Endothelial cell of umbilical vein (primary cell): Measurements from ENCODE around the gene FAM200A. TPM values are rescaled to one million over a fixed set of nuclear protein-coding genes. Genes with fewer than 3 reads are reported as not detected.
A peak's percentile ranks its signal among the peaks of the same experiment; 100 is the strongest.

ENCODE experiments used
- BruUV-seq: library from RNA; stranded (reverse); fragments of 400-500 nt; replicated peaks from 2 replicates; lab custom pipeline; 2021; lab: Mats Ljungman, UMichigan
- CTCF ChIA-PET: fragments of 300-600, 350-600 bp; sonication (Branson Sonifier 250); formaldehyde crosslinking; loops from one replicate; lab custom pipeline; 2021; ENCODE audit warnings: antibody characterized with exemption, inconsistent platforms; lab: Charles Lee
- POLR2A ChIA-PET: fragments of 300-600, 350-600 bp; sonication (Branson Sonifier 250); formaldehyde crosslinking; loops from one replicate; lab custom pipeline; 2021; ENCODE audit warnings: antibody characterized with exemption, inconsistent platforms; lab: Charles Lee
- DNase-seq: peaks from one replicate; pipeline ENCODE4 v3.0.0-alpha.2; 2011; ENCODE audit warnings: low read depth, low spot score
- FAIRE-seq: peaks from 2 replicates; lab custom pipeline; 2011; peaks lifted over from hg19 to GRCh38; lab: Jason Lieb, UNC
- H2AFZ ChIP-seq: 2 replicates; pipeline ENCODE4 v1.6.0; 2012; ENCODE audit warnings: low read depth, low read length, control low read depth, inconsistent platforms
- H3K27ac ChIP-seq: 2 replicates; pipeline ENCODE4 v1.5.1; 2011; ENCODE audit warnings: low read depth, mild to moderate bottlenecking, control low read depth, low read length, moderate library complexity; ENCODE audit not compliant: insufficient read depth
- H3K27me3 ChIP-seq, 2 experiments: 2 replicates each; pipeline versions ENCODE4 v1.6.0 to v1.6.1; 2011; ENCODE audit warnings: low read length in 2 of 2, mixed read lengths in 1 of 2; ENCODE audit not compliant: control insufficient read depth in 2 of 2, insufficient read depth in 2 of 2
- H3K36me3 ChIP-seq, 2 experiments: 2 replicates in 1 of 2; 3 replicates in 1 of 2; pipeline ENCODE4 v1.5.1; 2011; ENCODE audit warnings: low read length in 2 of 2, mild to moderate bottlenecking in 1 of 2, moderate library complexity in 1 of 2; ENCODE audit not compliant: control insufficient read depth in 2 of 2, insufficient read depth in 2 of 2; ENCODE audit errors: extremely low read depth in 1 of 2
- H3K4me1 ChIP-seq: 3 replicates; pipeline ENCODE4 v1.5.1; 2011; ENCODE audit warnings: mild to moderate bottlenecking, low read length; ENCODE audit not compliant: control insufficient read depth, insufficient read depth; ENCODE audit errors: extremely low read depth
- H3K4me2 ChIP-seq: 2 replicates; pipeline ENCODE4 v1.6.1; 2011; ENCODE audit warnings: low read length, control low read depth, mixed read lengths; ENCODE audit not compliant: insufficient read depth
- H3K4me3 ChIP-seq, 3 experiments: fragments of 200-600 bp in 1 of 3; sonication (generic), shearing (Covaris generic) in 1 of 3; replicated peaks in 1 of 3; 2 replicates each; pipeline ENCODE4 v1.5.1; 2011 to 2016; ENCODE audit warnings: control low read depth in 3 of 3, low read length in 3 of 3, mild to moderate bottlenecking in 2 of 3, inconsistent platforms in 1 of 3, low read depth in 1 of 3, moderate library complexity in 1 of 3; ENCODE audit not compliant: insufficient read depth in 1 of 3
- H3K79me2 ChIP-seq: 2 replicates; pipeline ENCODE4 v1.6.0; 2012; ENCODE audit warnings: low read length, inconsistent platforms; ENCODE audit not compliant: control insufficient read depth, insufficient read depth
- H3K9ac ChIP-seq: replicated peaks from 2 replicates; pipeline ENCODE3; 2011; ENCODE audit warnings: low read length, control low read depth; ENCODE audit not compliant: insufficient read depth; ENCODE audit errors: extremely low read depth
- H3K9me1 ChIP-seq: replicated peaks from 3 replicates; pipeline ENCODE4 v1.6.0; 2011; ENCODE audit warnings: mild to moderate bottlenecking, low read length; ENCODE audit not compliant: control insufficient read depth, insufficient read depth; ENCODE audit errors: extremely low read depth
- H3K9me3 ChIP-seq: replicated peaks from 2 replicates; pipeline ENCODE4 v1.5.1; 2012; ENCODE audit warnings: low read length, inconsistent platforms; ENCODE audit not compliant: control insufficient read depth, insufficient read depth
- H4K20me1 ChIP-seq: replicated peaks from 2 replicates; pipeline ENCODE3; 2011; ENCODE audit warnings: mild to moderate bottlenecking, low read length; ENCODE audit not compliant: control insufficient read depth, insufficient read depth; ENCODE audit errors: extremely low read depth
- EZH2 ChIP-seq: IDR thresholded peaks from 2 replicates; pipeline ENCODE4 v1.6.1; 2012; ENCODE audit warnings: borderline replicate concordance, low read depth, mild to moderate bottlenecking, moderate library complexity, low read length, inconsistent platforms; ENCODE audit not compliant: severe bottlenecking
- FOS ChIP-seq: IDR thresholded peaks from 2 replicates; pipeline ENCODE4 v1.6.1; 2011; ENCODE audit warnings: mild to moderate bottlenecking, low read length, moderate library complexity, borderline replicate concordance; ENCODE audit not compliant: insufficient read depth
- GATA2 ChIP-seq: IDR thresholded peaks from 2 replicates; pipeline ENCODE4 v1.7.0; 2011; ENCODE audit warnings: low read depth, mild to moderate bottlenecking, moderate library complexity, mixed read lengths, low read length; ENCODE audit not compliant: insufficient read length, insufficient read depth
- JUN ChIP-seq: IDR thresholded peaks from 2 replicates; pipeline ENCODE4 v1.6.1; 2011; ENCODE audit warnings: borderline replicate concordance, low read depth; ENCODE audit not compliant: insufficient read length, insufficient read depth
- MYC ChIP-seq: IDR thresholded peaks from one replicate; pipeline ENCODE4 v1.6.1; 2011; ENCODE audit warnings: mild to moderate bottlenecking, low read depth, low read length
- POLR2A ChIP-seq: IDR thresholded peaks from 2 replicates; pipeline ENCODE4 v1.6.1; 2012; ENCODE audit warnings: low read depth, mild to moderate bottlenecking, control low read depth, low read length
- POLR2AphosphoS5 ChIP-seq: IDR thresholded peaks from 2 replicates; pipeline ENCODE4 v1.6.1; 2012; ENCODE audit warnings: low read depth, mild to moderate bottlenecking, control low read depth, low read length, moderate library complexity; ENCODE audit not compliant: insufficient read depth
- dilution Hi-C: fragments of 300-500 bp; cut with MboI; formaldehyde crosslinking; loops from one replicate; pipeline ENCODE4 v1.15.0; 2019; ENCODE audit warnings: low sequenced_read_pairs; ENCODE audit not compliant: extremely low pct_ligation_motif_present
- intact Hi-C: fragments of 100-400 bp; cut with micrococcal nuclease; formaldehyde crosslinking; loops from one replicate; pipeline ENCODE4 v1.10.0; 2022
- polyA plus RNA-seq, 4 experiments: library from polyadenylated mRNA; depleted of rRNA in 3 of 4; stranded (reverse) in 3 of 4; unstranded in 1 of 4; fragments of >200 nt; gene quantifications; 2 replicates each; pipeline versions ENCODE4 v1.2.1 to v1.2.3, GENCODE V29; 2011 to 2012; ENCODE audit warnings: missing spikeins in 1 of 4
- total RNA-seq: library from RNA; stranded (reverse); gene quantifications from 2 replicates; pipeline ENCODE4 v1.2.3, GENCODE V29; 2021
- TF ChIP-seq, protein P1 (sequence below), 2 donors: IDR thresholded peaks; 1 replicate in 1 of 2; 2 replicates in 1 of 2; pipeline ENCODE4 v1.5.1; 2011; ENCODE audit warnings: low read length in 2 of 2, mild to moderate bottlenecking in 2 of 2, moderate library complexity in 2 of 2, control low read depth in 1 of 2, inconsistent platforms in 1 of 2, low read depth in 1 of 2; ENCODE audit not compliant: insufficient read depth in 1 of 2; ENCODE audit errors: extremely low read depth in 1 of 2
- TF ChIP-seq, protein P2 (sequence below): IDR thresholded peaks from 2 replicates; pipeline ENCODE4 v1.6.1; 2011; ENCODE audit not compliant: insufficient read depth, insufficient read length

FAM200A gene
- total and polyA plus RNA-seq, 2 donors (not counting 3 experiments of a cell fraction or from before 2014, with no cell fraction given) = 2.1 to 3.6 TPM

DNA sequence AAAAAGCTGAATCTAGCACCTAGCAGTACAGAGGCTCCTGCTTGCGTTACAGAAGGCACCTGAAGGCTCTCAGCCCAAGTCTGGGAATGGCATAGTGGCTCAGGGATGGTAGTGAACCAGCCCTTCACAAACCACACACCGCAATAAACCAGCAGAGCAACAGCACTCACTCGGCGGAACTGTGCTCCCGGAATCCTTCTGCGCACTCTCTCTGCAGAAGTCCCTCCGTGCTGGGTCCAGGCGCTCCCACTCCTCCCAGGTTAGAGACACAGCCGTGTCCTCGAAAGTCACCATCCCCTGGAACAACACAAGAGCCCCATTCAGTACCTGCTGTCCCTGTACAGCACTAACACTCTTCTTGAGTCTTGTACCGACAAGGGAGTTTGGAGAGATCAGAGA is 53.4 kb downstream of the FAM200A start:
- Histone ChIP-seq H2AFZ (no peak overlapping the region), H4K20me1 (no peaks in the 10 kb centered on the region), H3K4me2 (peak overlapping the region; percentile 77), H3K4me1 (peaks cover 16% of the 10 kb centered on the region), H3K27ac (no peak overlapping the region), H3K9me3 (peaks cover 5% of the 10 kb centered on the region), H3K79me2 (peaks cover 30% of the 10 kb centered on the region), H3K27me3 (no peaks in the 10 kb centered on the region), H3K9me1 (no peaks in the 10 kb centered on the region), H3K9ac (peak overlapping the region; percentile 31), H3K36me3 (peaks cover 9 to 16% of the 10 kb centered on the region in 2 experiments), H3K4me3 (peak overlapping the region; percentile 28 to 79 (median 75))
- POLR2A ChIA-PET = no interaction called here
- intact Hi-C loops = no loop called here
- CTCF ChIA-PET = interaction anchor here (1.5 kb wide), 1 partner anchor 25 kb away, joined by 4 read pairs; no protein-coding TSS in a partner anchor
- no TSS peak for BruUV-seq
- DNase-seq = no peak
- TF ChIP-seq, protein P1, sequence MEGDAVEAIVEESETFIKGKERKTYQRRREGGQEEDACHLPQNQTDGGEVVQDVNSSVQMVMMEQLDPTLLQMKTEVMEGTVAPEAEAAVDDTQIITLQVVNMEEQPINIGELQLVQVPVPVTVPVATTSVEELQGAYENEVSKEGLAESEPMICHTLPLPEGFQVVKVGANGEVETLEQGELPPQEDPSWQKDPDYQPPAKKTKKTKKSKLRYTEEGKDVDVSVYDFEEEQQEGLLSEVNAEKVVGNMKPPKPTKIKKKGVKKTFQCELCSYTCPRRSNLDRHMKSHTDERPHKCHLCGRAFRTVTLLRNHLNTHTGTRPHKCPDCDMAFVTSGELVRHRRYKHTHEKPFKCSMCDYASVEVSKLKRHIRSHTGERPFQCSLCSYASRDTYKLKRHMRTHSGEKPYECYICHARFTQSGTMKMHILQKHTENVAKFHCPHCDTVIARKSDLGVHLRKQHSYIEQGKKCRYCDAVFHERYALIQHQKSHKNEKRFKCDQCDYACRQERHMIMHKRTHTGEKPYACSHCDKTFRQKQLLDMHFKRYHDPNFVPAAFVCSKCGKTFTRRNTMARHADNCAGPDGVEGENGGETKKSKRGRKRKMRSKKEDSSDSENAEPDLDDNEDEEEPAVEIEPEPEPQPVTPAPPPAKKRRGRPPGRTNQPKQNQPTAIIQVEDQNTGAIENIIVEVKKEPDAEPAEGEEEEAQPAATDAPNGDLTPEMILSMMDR (IDR thresholded peaks at IDR 0.05; ENCODE audit: extremely low read depth in 1 of 2, insufficient read depth in 1 of 2, low read depth in 1 of 2, low read length in 2 of 2) = no peak
- dilution Hi-C loops = no loop called here
- FAIRE-seq = no peak

DNA sequence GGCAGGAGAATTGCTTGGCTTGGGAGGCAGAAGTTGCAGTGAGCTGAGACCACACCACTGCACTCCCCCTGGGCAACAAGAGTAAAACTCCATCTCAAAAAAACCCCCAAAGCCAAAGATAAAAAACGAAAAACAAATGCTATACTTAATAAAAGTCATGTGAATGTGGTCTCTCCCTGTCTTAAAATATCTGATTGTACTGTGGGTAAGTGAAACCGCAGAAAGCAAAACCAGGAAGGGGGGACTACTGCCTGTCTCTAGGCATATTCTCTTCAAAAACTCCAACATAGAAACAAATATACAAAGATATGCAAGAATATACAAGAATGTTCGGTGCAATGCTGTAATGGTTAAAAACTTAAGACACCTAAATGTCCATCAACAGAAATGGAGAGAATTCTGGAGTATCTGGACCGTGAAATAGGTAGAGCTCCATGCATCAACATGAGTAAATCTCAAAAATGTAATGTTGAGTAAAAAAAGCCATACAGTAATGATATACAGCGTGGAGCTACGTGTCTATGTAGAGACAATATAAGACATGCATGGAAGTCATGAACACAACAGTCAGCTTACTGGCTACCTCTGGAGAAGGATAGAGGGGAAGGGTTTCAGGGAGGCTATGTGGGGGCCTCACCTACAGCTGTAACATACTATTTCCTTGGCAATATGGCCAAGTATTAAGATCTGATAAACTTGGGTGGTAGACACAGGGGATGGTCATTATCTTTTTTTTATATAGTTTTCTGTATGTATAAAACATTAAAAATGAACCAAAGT is 54.0 kb downstream of the FAM200A start:
- no peak overlapping the region for H2AFZ ChIP-seq
- TF ChIP-seq POLR2A = no peak
- TF ChIP-seq GATA2 = no peak
- no peak for TF ChIP-seq JUN
- no peak for TF ChIP-seq MYC
- no peak for TF ChIP-seq EZH2
- TF ChIP-seq, protein P1 (IDR thresholded peaks at IDR 0.05; ENCODE audit: extremely low read depth in 1 of 2, insufficient read depth in 1 of 2, low read depth in 1 of 2, low read length in 2 of 2) = no peak
- no peak for TF ChIP-seq FOS
- TF ChIP-seq, protein P2, sequence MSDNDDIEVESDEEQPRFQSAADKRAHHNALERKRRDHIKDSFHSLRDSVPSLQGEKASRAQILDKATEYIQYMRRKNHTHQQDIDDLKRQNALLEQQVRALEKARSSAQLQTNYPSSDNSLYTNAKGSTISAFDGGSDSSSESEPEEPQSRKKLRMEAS = no peak
- TF ChIP-seq POLR2AphosphoS5 = no peak
- no peaks in the 10 kb centered on the region for H3K27me3 ChIP-seq
- BruUV-seq = no TSS peak
- H3K36me3 ChIP-seq = peaks cover 11 to 18% of the 10 kb centered on the region in 2 experiments
- H3K4me2 ChIP-seq = peak overlapping the region; percentile 77
- peaks cover 30% of the 10 kb centered on the region for H3K79me2 ChIP-seq
- ChIA-PET POLR2A (interaction anchor here (1.0 kb wide), 1 partner anchor 61 kb away, joined by 3 read pairs; no protein-coding TSS in a partner anchor), CTCF (interaction anchor here (1.5 kb wide), 1 partner anchor 25 kb away, joined by 4 read pairs; no protein-coding TSS in a partner anchor)
- intact Hi-C loops (no loop called here), dilution Hi-C loops (no loop called here)
- FAIRE-seq = no peak
- no peaks in the 10 kb centered on the region for H3K9me1 ChIP-seq
- H4K20me1 ChIP-seq = no peaks in the 10 kb centered on the region
- H3K4me1 ChIP-seq = peaks cover 16% of the 10 kb centered on the region
- H3K9me3 ChIP-seq = peaks cover 7% of the 10 kb centered on the region
- peak overlapping the region in 2 of 3 experiments; percentile 75 to 79 for H3K4me3 ChIP-seq
- H3K27ac ChIP-seq = no peak overlapping the region
- no peak for DNase-seq
- H3K9ac ChIP-seq = no peak overlapping the region
